ENCODE results near the gene VPS13D. TPM values are rescaled to one million over a fixed set of nuclear protein-coding genes. Genes with fewer than 3 reads are reported as not detected.
A peak's percentile ranks its signal among the peaks of the same experiment; 100 is the strongest.

Gene VPS13D
- total and polyA plus RNA-seq, 10 donors: 10.1 to 108 (median 86.3) TPM

GRCh38 chr1:12376236-12377045 lies 146.6 kb downstream of the VPS13D start:
- no peak for DNase-seq
- H3K27me3 ChIP-seq (replicated peaks in 1 of 7): no peaks in the 10 kb centered on the region
- no peak overlapping the region for H3K4me3 ChIP-seq
- peaks cover 0 to 25% (median 14%) of the 10 kb centered on the region in 6 donors for H3K4me1 ChIP-seq
- intact Hi-C loops (cut with DNase I; ENCODE audit: low total_unique reads): no loop called here
- no peaks in the 10 kb centered on the region for H3K9me3 ChIP-seq
- H3K27ac ChIP-seq: peak overlapping the region in 5 of 8 donors; percentile 5 to 75 (median 43)
- H3K36me3 ChIP-seq: peaks cover 0 to 99% (median 63%) of the 10 kb centered on the region in 6 donors
- WGBS, 5 donors: 28 to 49% (median 39%) methylated on average over 6 of the region's 6 CpGs
- TF ChIP-seq CTCF (IDR thresholded peaks at IDR 0.05 in 8 of 11, conservative IDR thresholded peaks at IDR 0.05 in 3 of 11) (no peak), POLR2A (IDR thresholded peaks at IDR 0.05) (no peak), POLR2AphosphoS5 (IDR thresholded peaks at IDR 0.05) (no peak)

- no peak for TF ChIP-seq POLR2AphosphoS5 (IDR thresholded peaks at IDR 0.05)
- no peak for TF ChIP-seq POLR2A (IDR thresholded peaks at IDR 0.05)
- no peak for TF ChIP-seq CTCF (IDR thresholded peaks at IDR 0.05 in 8 of 11, conservative IDR thresholded peaks at IDR 0.05 in 3 of 11)
- H3K9me3 ChIP-seq: no peaks in the 10 kb centered on the region
- DNase-seq: no peak
- 89 to 99% (median 94%) methylated on average over 2 of the region's 2 CpGs for WGBS, 5 donors
- intact Hi-C loops (cut with DNase I; ENCODE audit: low total_unique reads): loop anchor here (10.0 kb wide), 1 partner anchor 106 kb away; no protein-coding TSS in a partner anchor
- peaks cover 0 to 98% (median 65%) of the 10 kb centered on the region in 6 donors for H3K36me3 ChIP-seq
- peaks cover 10 to 43% (median 22%) of the 10 kb centered on the region in 6 donors for H3K4me1 ChIP-seq
- peak overlapping the region in 5 of 8 donors; percentile 0 to 66 (median 31) for H3K27ac ChIP-seq
- no peaks in the 10 kb centered on the region for H3K27me3 ChIP-seq (replicated peaks in 1 of 7)
- no peak overlapping the region for H3K4me3 ChIP-seq
Measured at GRCh38 chr1:12380326-12381249, 150.8 kb downstream of the VPS13D start.

GRCh38 chr1:12383001-12383400 lies 153.2 kb downstream of the VPS13D start:
- Histone ChIP-seq H3K4me3 (no peak overlapping the region), H3K9me3 (peaks cover 4 to 21% (median 17%) of the 10 kb centered on the region in 8 donors), H3K36me3 (peaks cover 5 to 99% (median 77%) of the 10 kb centered on the region in 6 donors), H3K27ac (no peak overlapping the region), H3K4me1 (peaks cover 0 to 29% (median 16%) of the 10 kb centered on the region in 6 donors), H3K27me3 (replicated peaks in 1 of 7) (no peaks in the 10 kb centered on the region)
- intact Hi-C loops (cut with DNase I; ENCODE audit: low total_unique reads): loop anchor here (10.0 kb wide), 1 partner anchor 108 kb away; no protein-coding TSS in a partner anchor
- DNase-seq: no peak
- TF ChIP-seq POLR2A (IDR thresholded peaks at IDR 0.05) (no peak), POLR2AphosphoS5 (IDR thresholded peaks at IDR 0.05) (no peak), CTCF (IDR thresholded peaks at IDR 0.05 in 8 of 11, conservative IDR thresholded peaks at IDR 0.05 in 3 of 11) (no peak)
- WGBS, 5 donors: 96 to 100% (median 98%) methylated on average over 1 of the region's 1 CpG
